Neuronal stem cell (in vitro differentiated cells): ENCODE results near the gene CGB3.

Experiments used
- DNase-seq: peaks from one replicate; pipeline ENCODE4 v3.0.0-alpha.2; 2013; ENCODE audit warnings: low spot score
- H2AFZ ChIP-seq: one replicate; pipeline ENCODE4 v1.6.1; 2013; ENCODE audit warnings: mild to moderate bottlenecking, low read length, inconsistent platforms
- H2AK5ac ChIP-seq: 2 replicates; pipeline ENCODE4 v1.6.1; 2013; ENCODE audit warnings: low read depth, mild to moderate bottlenecking, inconsistent platforms, low read length, moderate library complexity, mixed read lengths
- H2BK120ac ChIP-seq: 2 replicates; pipeline ENCODE4 v1.6.1; 2013; ENCODE audit warnings: low read depth, mild to moderate bottlenecking, inconsistent platforms, low read length, moderate library complexity, mixed read lengths
- H2BK12ac ChIP-seq: one replicate; pipeline ENCODE4 v1.6.1; 2013; ENCODE audit warnings: low read length, inconsistent platforms
- H2BK15ac ChIP-seq: 2 replicates; pipeline ENCODE4 v1.6.1; 2013; ENCODE audit warnings: mild to moderate bottlenecking, low read length, inconsistent platforms, mixed read lengths
- H2BK5ac ChIP-seq: one replicate; pipeline ENCODE4 v1.6.1; 2013; ENCODE audit warnings: inconsistent platforms, mild to moderate bottlenecking, low read length, moderate library complexity
- H3K14ac ChIP-seq: one replicate; pipeline ENCODE4 v1.6.1; 2013; ENCODE audit warnings: low read length, inconsistent platforms
- H3K18ac ChIP-seq: 2 replicates; pipeline ENCODE4 v1.6.1; 2013; ENCODE audit warnings: low read length, inconsistent platforms
- H3K23ac ChIP-seq: 2 replicates; pipeline ENCODE4 v1.6.1; 2013; ENCODE audit warnings: low read depth, mild to moderate bottlenecking, mixed read lengths, low read length, inconsistent platforms; ENCODE audit not compliant: poor library complexity
- H3K27ac ChIP-seq: replicated peaks from 3 replicates; pipeline ENCODE4 v1.5.1; 2013; ENCODE audit warnings: low read length, inconsistent platforms
- H3K27me3 ChIP-seq, 3 experiments: 2 replicates each; pipeline ENCODE4 v1.6.1; 2013; ENCODE audit warnings: low read length in 3 of 3, mild to moderate bottlenecking in 2 of 3, inconsistent platforms in 1 of 3, low read depth in 1 of 3, mixed read lengths in 1 of 3, moderate library complexity in 1 of 3; ENCODE audit not compliant: control insufficient read depth in 3 of 3, insufficient read depth in 3 of 3
- H3K36me3 ChIP-seq, 2 donors: replicated peaks in 1 of 2; 2 replicates each; pipeline ENCODE4 v1.6.1; 2013; ENCODE audit warnings: low read length in 2 of 2; ENCODE audit not compliant: control insufficient read depth in 2 of 2, insufficient read depth in 2 of 2
- H3K4ac ChIP-seq: 2 replicates; pipeline ENCODE4 v1.6.1; 2013; ENCODE audit warnings: inconsistent platforms, mild to moderate bottlenecking, low read length, moderate library complexity
- H3K4me1 ChIP-seq, 2 donors: 1 replicate in 1 of 2; 2 replicates in 1 of 2; pipeline ENCODE4 v1.6.1; 2013; ENCODE audit warnings: low read length in 2 of 2, low read depth in 1 of 2; ENCODE audit not compliant: control insufficient read depth in 2 of 2, insufficient read depth in 1 of 2
- H3K4me2 ChIP-seq: one replicate; pipeline ENCODE4 v1.6.1; 2013; ENCODE audit warnings: mild to moderate bottlenecking, low read length, inconsistent platforms; ENCODE audit not compliant: insufficient read depth, poor library complexity, severe bottlenecking
- H3K4me3 ChIP-seq, 2 donors: 2 replicates each; pipeline ENCODE4 v1.5.1; 2013; ENCODE audit warnings: low read length in 2 of 2, mild to moderate bottlenecking in 2 of 2, inconsistent platforms in 1 of 2, moderate library complexity in 1 of 2
- H3K79me1 ChIP-seq: one replicate; pipeline ENCODE4 v1.6.1; 2013; ENCODE audit warnings: low read depth, mild to moderate bottlenecking, inconsistent platforms, low read length, moderate library complexity
- H3K9ac ChIP-seq: one replicate; pipeline ENCODE4 v1.6.1; 2013; ENCODE audit warnings: mild to moderate bottlenecking, low read depth, low read length, inconsistent platforms; ENCODE audit not compliant: poor library complexity
- H3K9me3 ChIP-seq, 2 donors: replicated peaks in 1 of 2; 2 replicates each; pipeline versions ENCODE3 to v1.6.1; 2013; ENCODE audit warnings: low read length in 2 of 2, mild to moderate bottlenecking in 2 of 2, inconsistent platforms in 1 of 2, low read depth in 1 of 2, mixed read lengths in 1 of 2, moderate library complexity in 1 of 2; ENCODE audit not compliant: control insufficient read depth in 2 of 2, insufficient read depth in 1 of 2
- H4K8ac ChIP-seq: one replicate; pipeline ENCODE4 v1.6.1; 2013; ENCODE audit warnings: low read depth, mild to moderate bottlenecking, inconsistent platforms, low read length, moderate library complexity
- H4K91ac ChIP-seq: one replicate; pipeline ENCODE4 v1.6.1; 2013; ENCODE audit warnings: low read length, low read depth, mild to moderate bottlenecking, inconsistent platforms; ENCODE audit not compliant: poor library complexity
- WGBS, 2 donors: extraction: QIAGEN DNeasy Blood & Tissue Kit; methylation state at CpG; one replicate each; pipeline ENCODE4 v1.1.7; 2013; ENCODE audit warnings: missing lambda C conversion rate in 2 of 2, mixed read lengths in 1 of 2; ENCODE audit not compliant: insufficient read length in 2 of 2, insufficient replicate concordance in 1 of 2; ENCODE audit errors: extremely low coverage in 2 of 2; 5-methylcytosine and 5-hydroxymethylcytosine counted together

The CGB3 gene

GRCh38 chr19:48985711-48986110, 38.4 kb downstream of the CGB3 start:
- Histone ChIP-seq H3K9me3 (no peaks in the 10 kb centered on the region), H3K27me3 (no peaks in the 10 kb centered on the region)

DNA sequence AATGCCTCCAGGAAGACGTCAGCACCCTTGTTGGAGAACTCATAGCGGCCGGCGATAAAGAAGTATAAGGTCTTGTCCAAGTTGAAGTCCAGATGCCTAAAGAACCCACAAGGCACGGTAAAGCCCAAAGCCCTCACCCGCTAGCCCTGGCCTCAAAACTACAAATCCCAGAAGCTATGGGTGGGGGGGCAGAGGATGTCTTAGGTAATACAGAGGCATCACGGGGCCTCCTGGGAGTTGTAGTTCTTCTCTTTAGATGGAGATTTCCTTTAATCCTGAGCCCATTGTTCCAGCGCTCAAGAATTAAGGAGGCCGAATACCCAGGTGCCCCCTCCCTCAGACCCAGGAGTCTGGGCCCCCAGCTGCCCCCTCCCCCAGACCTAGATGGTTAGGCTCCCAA, 41.9 kb downstream of the CGB3 start:
- H3K23ac ChIP-seq = no peak overlapping the region
- H3K18ac ChIP-seq = no peak overlapping the region
- H3K36me3 ChIP-seq = peaks cover 33 to 65% of the 10 kb centered on the region in 2 donors
- no peak overlapping the region for H2BK120ac ChIP-seq
- H3K4ac ChIP-seq = no peak overlapping the region
- H2BK12ac ChIP-seq = no peak overlapping the region
- no peak overlapping the region for H3K9ac ChIP-seq
- WGBS, 2 donors = no CpG with 5 or more reads among the region's 9 CpGs
- H2BK15ac ChIP-seq = no peak overlapping the region
- no peak overlapping the region for H3K27ac ChIP-seq
- peak overlapping the region; percentile 36 for H2BK5ac ChIP-seq
- H2AFZ ChIP-seq = no peak overlapping the region
- no peak overlapping the region for H3K14ac ChIP-seq
- no peaks in the 10 kb centered on the region for H3K27me3 ChIP-seq
- H2AK5ac ChIP-seq = no peak overlapping the region
- no peak overlapping the region for H4K91ac ChIP-seq
- no peak overlapping the region for H3K4me3 ChIP-seq
- H4K8ac ChIP-seq = no peak overlapping the region
- no peaks in the 10 kb centered on the region for H3K9me3 ChIP-seq
- H3K4me2 ChIP-seq = no peak overlapping the region
- H3K4me1 ChIP-seq = no peaks in the 10 kb centered on the region
- DNase-seq = no peak
- no peaks in the 10 kb centered on the region for H3K79me1 ChIP-seq

More at GRCh38 chr19:48985711-48986110, 38.4 kb downstream of the CGB3 start:
- H2BK15ac ChIP-seq = no peak overlapping the region
- no peak overlapping the region for H3K14ac ChIP-seq
- H3K9ac ChIP-seq = no peak overlapping the region
- H3K4me1 ChIP-seq = no peaks in the 10 kb centered on the region
- no peak overlapping the region for H2BK120ac ChIP-seq
- no peak overlapping the region for H4K8ac ChIP-seq
- H2AFZ ChIP-seq = no peak overlapping the region
- WGBS, 2 donors = no CpG with 5 or more reads among the region's 13 CpGs
- no peak overlapping the region for H2BK5ac ChIP-seq
- H3K4me2 ChIP-seq = no peak overlapping the region
- H2BK12ac ChIP-seq = peak overlapping the region; percentile 91
- H3K27ac ChIP-seq = no peak overlapping the region
- no peak for DNase-seq
- peaks cover 30 to 72% of the 10 kb centered on the region in 2 donors for H3K36me3 ChIP-seq
- H3K18ac ChIP-seq = no peak overlapping the region
- no peaks in the 10 kb centered on the region for H3K79me1 ChIP-seq
- no peak overlapping the region for H4K91ac ChIP-seq
- no peak overlapping the region for H2AK5ac ChIP-seq
- H3K4ac ChIP-seq = no peak overlapping the region
- peak overlapping the region in 1 of 2 donors; percentile 20 for H3K4me3 ChIP-seq
- H3K23ac ChIP-seq = peak overlapping the region; percentile 32

- no peak overlapping the region for H2AK5ac ChIP-seq
- no peak overlapping the region for H3K23ac ChIP-seq
- DNase-seq = no peak
- no peak overlapping the region for H2BK15ac ChIP-seq
- no peak overlapping the region for H3K4ac ChIP-seq
- WGBS, 2 donors = no CpG with 5 or more reads among the region's 2 CpGs
- no peak overlapping the region for H3K4me3 ChIP-seq
- H3K14ac ChIP-seq = no peak overlapping the region
- peaks cover 28 to 57% of the 10 kb centered on the region in 2 donors for H3K36me3 ChIP-seq
- no peak overlapping the region for H2BK12ac ChIP-seq
- H3K4me2 ChIP-seq = no peak overlapping the region
- H2BK5ac ChIP-seq = no peak overlapping the region
- H3K4me1 ChIP-seq = no peaks in the 10 kb centered on the region
- no peak overlapping the region for H4K91ac ChIP-seq
- no peak overlapping the region for H3K9ac ChIP-seq
- H3K27ac ChIP-seq = no peak overlapping the region
- no peaks in the 10 kb centered on the region for H3K79me1 ChIP-seq
- no peaks in the 10 kb centered on the region for H3K9me3 ChIP-seq
- H2AFZ ChIP-seq = no peak overlapping the region
- no peak overlapping the region for H3K18ac ChIP-seq
- no peak overlapping the region for H4K8ac ChIP-seq
- no peak overlapping the region for H2BK120ac ChIP-seq
- no peaks in the 10 kb centered on the region for H3K27me3 ChIP-seq
These were observed 47.1 kb downstream of the CGB3 start for GRCh38 chr19:48977061-48977460.

- no peak overlapping the region for H3K9ac ChIP-seq
- no CpG with 5 or more reads among the region's 13 CpGs for WGBS, 2 donors
- H2AK5ac ChIP-seq = no peak overlapping the region
- H3K36me3 ChIP-seq = peaks cover 24 to 52% of the 10 kb centered on the region in 2 donors
- H2AFZ ChIP-seq = peak overlapping the region; percentile 67
- no peak overlapping the region for H2BK5ac ChIP-seq
- no peak overlapping the region for H3K27ac ChIP-seq
- H3K27me3 ChIP-seq = no peaks in the 10 kb centered on the region
- H3K18ac ChIP-seq = no peak overlapping the region
- H2BK15ac ChIP-seq = no peak overlapping the region
- H3K14ac ChIP-seq = no peak overlapping the region
- no peak overlapping the region for H3K4me2 ChIP-seq
- H3K4me3 ChIP-seq = no peak overlapping the region
- H4K8ac ChIP-seq = no peak overlapping the region
- no peak overlapping the region for H3K4ac ChIP-seq
- no peak overlapping the region for H2BK12ac ChIP-seq
- H3K23ac ChIP-seq = no peak overlapping the region
- no peak for DNase-seq
- H2BK120ac ChIP-seq = no peak overlapping the region
- H3K79me1 ChIP-seq = no peaks in the 10 kb centered on the region
- no peaks in the 10 kb centered on the region for H3K9me3 ChIP-seq
- H3K4me1 ChIP-seq = no peaks in the 10 kb centered on the region
- H4K91ac ChIP-seq = no peak overlapping the region
These were observed 47.9 kb downstream of the CGB3 start for GRCh38 chr19:48975947-48976847.
